Heart left ventricle (tissue), 16 donors: ENCODE measurements around the gene ANKRD2. TPM values are rescaled to one million over a fixed set of nuclear protein-coding genes. Genes with fewer than 3 reads are reported as not detected.
A peak's percentile ranks its signal among the peaks of the same experiment; 100 is the strongest.

ENCODE experiments used
- ATAC-seq, 4 donors: fragments of 200-7000 bp; cut with Tn5 transposase; one replicate each; pipeline ENCODE4 v1.9.1; 2020 to 2022; ENCODE audit warnings: moderate library complexity in 4 of 4, mild to moderate bottlenecking in 3 of 4, moderate number of reproducible peaks in 1 of 4
- DNase-seq, 5 donors: peaks; one replicate each; pipeline ENCODE4 v3.0.0-alpha.2; 2020
- H3K27ac ChIP-seq, 12 donors: fragments of 200-600 bp; sonication (generic) in 4 of 12; one replicate each; pipeline versions ENCODE4 v1.5.0 to v1.8.0; 2016 to 2022; ENCODE audit warnings: mild to moderate bottlenecking in 2 of 12
- H3K27me3 ChIP-seq, 9 donors: fragments of 200-600 bp; sonication (generic) in 2 of 9; one replicate each; pipeline versions ENCODE4 v1.5.1 to v1.8.0; 2016 to 2022; ENCODE audit warnings: mild to moderate bottlenecking in 3 of 9
- H3K36me3 ChIP-seq, 9 donors: fragments of 200-600 bp; sonication (generic) in 2 of 9; one replicate each; pipeline versions ENCODE4 v1.5.0 to v1.8.0; 2018 to 2022; ENCODE audit warnings: mild to moderate bottlenecking in 2 of 9
- H3K4me1 ChIP-seq, 12 donors: fragments of 200-600 bp; sonication (generic) in 4 of 12; one replicate each; pipeline versions ENCODE4 v1.5.0 to v1.8.0; 2016 to 2022; ENCODE audit warnings: mild to moderate bottlenecking in 3 of 12
- H3K4me3 ChIP-seq, 12 donors: fragments of 200-600 bp; sonication (generic) in 4 of 12; one replicate each; pipeline versions ENCODE4 v1.5.0 to v1.8.0; 2017 to 2022; ENCODE audit warnings: mild to moderate bottlenecking in 9 of 12, moderate library complexity in 4 of 12
- H3K9me3 ChIP-seq, 12 donors: fragments of 200-600 bp; sonication (generic) in 4 of 12; one replicate each; pipeline versions ENCODE4 v1.5.0 to v1.8.0; 2016 to 2022; ENCODE audit warnings: mild to moderate bottlenecking in 1 of 12
- CTCF ChIP-seq, 12 donors: fragments of 200-600 bp; sonication (generic) in 4 of 12; IDR thresholded peaks; one replicate each; pipeline versions ENCODE4 v1.5.0 to v1.8.0; 2018 to 2022; ENCODE audit warnings: antibody characterized with exemption in 12 of 12, mild to moderate bottlenecking in 5 of 12
- POLR2A ChIP-seq, 2 donors: fragments of 450-650 bp; IDR thresholded peaks; one replicate each; pipeline ENCODE4 v1.6.1; 2017; ENCODE audit warnings: antibody characterized with exemption in 2 of 2, mild to moderate bottlenecking in 2 of 2, moderate library complexity in 2 of 2
- WGBS, 4 donors: extraction: QIAGEN DNeasy Blood & Tissue Kit in 2 of 4; methylation state at CpG; one replicate each; pipeline versions ENCODE4 v1.1.5 to v1.1.7; 2013 to 2018; 5-methylcytosine and 5-hydroxymethylcytosine counted together
- intact Hi-C, 10 donors: fragments of 100-400 bp; cut with DNase I; formaldehyde crosslinking; loops; one replicate each; pipeline versions ENCODE4 v1.11.1 to v1.14.2; 2022
- polyA plus RNA-seq, 2 donors: library from polyadenylated mRNA; stranded (reverse); fragments of 200-250 nt; gene quantifications; one replicate each; pipeline ENCODE4 v1.2.3, GENCODE V29; 2013
- total RNA-seq, 9 donors: library from RNA; depleted of rRNA in 2 of 9; stranded (reverse); fragments of >200 nt in 2 of 9; fragmentation: NEBNext Ultra II Directional in 3 of 9; extraction: Animal tissue kit (Norgen Biotek cat#: 25700) in 3 of 9; gene quantifications; one replicate each; pipeline versions ENCODE4 v1.1.0 to v1.2.4, GENCODE V29; 2016 to 2023
- donor health status: ischemic (EF 13 %, LVEDD 7.1; RV severe dilation, severe dysfunction).
- donor health status: healthy with polysubstance abuse.
- donor health status: DM: no; HTN: yes; CAD: no.
- donor health status: DM: no; HTN: no; CAD: no.
- donor health status: ischemic (EF 25% LVEDD 6.9; RV normal size, moderate dysfunction).
- donor health status: ischemic (EF 25% LVEDD 5.7; RV mildly dilated, moderate dysfunction).
- donor health status: healthy.
- donor health status: DM: yes; HTN: yes; CAD: no.
- donor health status: ischemic (EF 35%, LVEDD 5.7; RV mildly dilated, moderate dysfunction).
- donor health status: nonischemic (EF 11% LVEDD 7.7; RV severe dilation, severe dysfunction).
- donor health status: DM: yes; HTN: yes; CAD: no.
- donor health status: PGD.
- donor health status: ischemic (EF 29% LVEDD 5.4; RV normal size, mild dysfunction).
- donor health status: nonischemic (EF 23%, LVEDD 6.1; RV moderate dilation, normal function).

ANKRD2 gene
- total and polyA plus RNA-seq, 11 donors: 56.7 to 2,367 (median 517) TPM

GRCh38 chr10:97577701-97578100 is 5.1 kb downstream of the ANKRD2 start:
- Histone ChIP-seq H3K27me3 (no peaks in the 10 kb centered on the region), H3K4me1 (peaks cover 0 to 30% (median 8%) of the 10 kb centered on the region in 12 donors), H3K4me3 (no peak overlapping the region), H3K27ac (peak overlapping the region in 7 of 12 donors; percentile 26 to 95 (median 47)), H3K9me3 (no peaks in the 10 kb centered on the region), H3K36me3 (peaks cover 0 to 5% (median 0%) of the 10 kb centered on the region in 9 donors)
- ATAC-seq (no peak), DNase-seq (no peak)
- no peak for TF ChIP-seq CTCF (IDR thresholded peaks at IDR 0.05)
- no peak for TF ChIP-seq POLR2A (IDR thresholded peaks at IDR 0.05)
- intact Hi-C loops: no loop called here
- 79 to 94% (median 85%) methylated on average over 7 to 9 of the region's 9 CpGs for WGBS, 4 donors

GRCh38 chr10:97578171-97578844 is 5.7 kb downstream of the ANKRD2 start:
- H3K27ac ChIP-seq: peak overlapping the region in 2 of 12 donors; percentile 90 to 95
- DNase-seq (no peak), ATAC-seq (no peak)
- peak overlapping the region in 4 of 12 donors; percentile 6 to 31 (median 21) for H3K4me3 ChIP-seq
- intact Hi-C loops: no loop called here
- H3K36me3 ChIP-seq: peaks cover 0 to 5% (median 0%) of the 10 kb centered on the region in 9 donors
- peaks cover 0 to 29% (median 6%) of the 10 kb centered on the region in 12 donors for H3K4me1 ChIP-seq
- no peaks in the 10 kb centered on the region for H3K27me3 ChIP-seq
- H3K9me3 ChIP-seq: no peaks in the 10 kb centered on the region
- TF ChIP-seq CTCF (IDR thresholded peaks at IDR 0.05) (no peak), POLR2A (IDR thresholded peaks at IDR 0.05) (no peak)
- 77 to 85% (median 81%) methylated on average over 33 to 40 of the region's 40 CpGs for WGBS, 4 donors

GRCh38 chr10:97580421-97581367 is 8.1 kb downstream of the ANKRD2 start:
- intact Hi-C loops: no loop called here
- TF ChIP-seq POLR2A (IDR thresholded peaks at IDR 0.05) (no peak), CTCF (IDR thresholded peaks at IDR 0.05) (no peak)
- H3K27ac ChIP-seq: peak overlapping the region in 8 of 12 donors; percentile 33 to 92 (median 54)
- no peaks in the 10 kb centered on the region for H3K9me3 ChIP-seq
- WGBS, 4 donors: 70 to 82% (median 79%) methylated on average over 9 of the region's 9 CpGs
- H3K4me3 ChIP-seq: no peak overlapping the region
- ATAC-seq: no peak
- no peak for DNase-seq
- no peaks in the 10 kb centered on the region for H3K27me3 ChIP-seq
- H3K4me1 ChIP-seq: peaks cover 0 to 36% (median 7%) of the 10 kb centered on the region in 12 donors
- H3K36me3 ChIP-seq: peaks cover 0 to 5% (median 0%) of the 10 kb centered on the region in 9 donors

GRCh38 chr10:97582169-97582568 is 9.6 kb downstream of the ANKRD2 start:
- peak overlapping the region in 5 of 12 donors; percentile 8 to 92 (median 87) for H3K27ac ChIP-seq
- peaks cover 0 to 43% (median 4%) of the 10 kb centered on the region in 12 donors for H3K4me1 ChIP-seq
- no peak overlapping the region for H3K4me3 ChIP-seq
- H3K27me3 ChIP-seq: no peaks in the 10 kb centered on the region
- 86 to 96% (median 93%) methylated on average over 5 to 8 of the region's 8 CpGs for WGBS, 4 donors
- TF ChIP-seq CTCF (IDR thresholded peaks at IDR 0.05) (no peak), POLR2A (IDR thresholded peaks at IDR 0.05) (no peak)
- H3K9me3 ChIP-seq: no peaks in the 10 kb centered on the region
- H3K36me3 ChIP-seq: peaks cover 0 to 5% (median 0%) of the 10 kb centered on the region in 9 donors
- ATAC-seq: no peak
- DNase-seq: no peak
- intact Hi-C loops: no loop called here
